Stimulated activated CD4-positive, alpha-beta T cell treated with anti-CD3 and anti-CD28 coated beads, Interleukin-12 subunit alpha, Interleukin-12 subunit beta, amount 100 ng/mL, for 4 hours (primary cell): Measurements from ENCODE around the gene THUMPD1.

Source experiments
- DNase-seq: peaks from one replicate; pipeline ENCODE4 v3.0.0-alpha.2; 2020

Gene THUMPD1

DNA sequence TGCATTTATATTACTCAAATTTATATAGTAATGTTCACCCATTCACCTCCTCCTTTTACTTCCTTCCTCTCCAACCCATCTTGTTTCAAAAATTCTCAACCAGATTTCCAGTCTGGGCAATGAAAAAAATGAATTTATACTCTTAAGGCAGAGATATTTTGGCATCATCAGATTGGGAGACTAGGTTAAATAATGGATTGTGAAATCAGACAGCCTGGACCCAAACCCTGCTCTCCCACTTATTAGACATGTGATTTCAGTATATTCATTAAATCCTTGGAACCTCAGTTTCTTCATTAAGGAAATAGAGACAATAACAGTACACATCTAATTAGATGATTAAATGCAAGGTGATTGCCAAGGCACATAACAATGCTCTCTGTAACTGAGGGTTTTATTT lies 52.0 kb downstream of the THUMPD1 start:
- DNase-seq: no peak

DNA sequence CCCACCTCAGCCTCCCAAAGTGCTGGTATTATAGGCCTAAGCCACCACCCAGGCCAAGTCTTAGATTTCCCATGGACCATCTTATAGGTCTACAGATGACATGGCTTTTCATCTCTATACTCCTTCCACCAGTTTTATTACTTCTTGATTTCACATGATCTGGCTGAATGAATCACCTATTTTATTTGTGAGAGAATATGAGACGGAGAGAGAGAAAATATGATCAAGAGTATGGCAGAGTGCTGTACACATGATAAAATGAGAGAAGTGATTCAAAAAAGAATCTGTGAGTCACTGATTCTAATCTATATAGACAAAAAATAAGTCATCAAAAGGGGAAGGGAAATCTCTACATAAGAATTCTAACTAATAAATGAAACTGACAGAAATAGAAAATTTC lies 57.8 kb downstream of the THUMPD1 start:
- no peak for DNase-seq
